ENCODE measurements around the gene KBTBD2. TPM values are rescaled to one million over a fixed set of nuclear protein-coding genes. Genes with fewer than 3 reads are reported as not detected.
A peak's percentile ranks its signal among the peaks of the same experiment; 100 is the strongest.
"Not testable (repeated sequence)": the region's sequence is repeated elsewhere in the genome, so short reads cannot be mapped to it uniquely, and the experiment has no call there.

Gene KBTBD2
- total RNA-seq, 1 donor from 2014 or later: 117 TPM

GRCh38 chr7:32894171-32894570, 2.6 kb upstream of the KBTBD2 start:
- no peak for DNase-seq (ENCODE audit: low spot score in 2 of 2)
- no peak for FAIRE-seq

DNA sequence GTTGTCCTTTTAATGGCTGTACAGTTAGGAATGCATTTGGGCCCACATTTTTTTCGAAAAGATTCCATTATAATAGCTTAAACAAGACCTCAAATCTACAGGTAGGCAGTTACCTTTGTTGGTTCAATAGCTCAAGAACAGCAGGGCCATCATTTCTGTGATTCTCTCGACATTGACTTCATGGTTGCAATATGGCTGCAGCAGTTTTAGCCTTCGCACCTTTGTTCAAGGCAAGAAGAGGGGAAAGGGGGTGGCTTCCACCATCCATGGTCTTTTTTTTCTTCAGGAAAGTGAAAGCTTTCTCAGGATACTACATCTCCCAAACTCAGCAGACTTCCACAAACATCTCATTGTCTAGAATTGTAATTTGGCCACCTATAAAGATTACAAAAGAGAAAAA, 2.2 kb upstream of the KBTBD2 start:
- DNase-seq (ENCODE audit: low spot score in 2 of 2) (no peak), FAIRE-seq (no peak)

DNA sequence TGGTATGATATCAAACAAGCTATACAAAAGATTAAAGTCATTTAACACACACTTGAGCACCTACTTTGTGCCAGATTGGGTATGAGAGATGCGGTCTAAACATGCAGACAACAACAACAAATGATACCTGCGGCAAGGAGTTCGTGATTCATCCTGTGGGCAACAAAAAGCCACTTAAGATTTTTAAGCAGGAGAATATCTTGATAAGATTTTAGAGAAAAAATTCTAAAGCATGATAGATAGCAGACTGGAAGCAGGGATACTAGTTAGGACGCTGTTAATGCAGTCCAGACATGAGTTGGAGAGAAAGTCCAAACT, 1.6 kb upstream of the KBTBD2 start:
- FAIRE-seq (no peak), DNase-seq (ENCODE audit: low spot score in 2 of 2) (no peak)

GRCh38 chr7:32892521-32893206, 1.1 kb upstream of the KBTBD2 start:
- FAIRE-seq: no peak
- no peak for DNase-seq (ENCODE audit: low spot score in 2 of 2)

GRCh38 chr7:32891800-32892520, 400 bp upstream of the KBTBD2 start:
- no peak for FAIRE-seq

DNA sequence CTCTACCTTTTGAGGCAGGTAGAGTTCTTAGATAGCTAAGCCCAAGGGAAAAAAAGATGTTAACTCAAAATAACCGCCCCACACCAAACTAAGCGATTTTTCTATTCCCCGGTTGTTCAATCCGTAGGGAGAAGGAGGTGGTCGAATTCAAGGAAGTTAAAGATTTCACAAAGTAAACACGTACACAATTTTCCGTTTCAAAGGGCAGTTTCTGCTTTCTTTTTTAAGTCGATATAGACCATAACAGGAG, 842 bp downstream of the KBTBD2 start:
- FAIRE-seq (no peak), DNase-seq (ENCODE audit: low spot score in 2 of 2) (no peak)

More at GRCh38 chr7:32891800-32892520, 400 bp upstream of the KBTBD2 start:
- peak; percentile 82 to 85 for DNase-seq (ENCODE audit: low spot score in 2 of 2)

GRCh38 chr7:32890010-32890792, 1.4 kb downstream of the KBTBD2 start:
- FAIRE-seq: no peak
- peak in 1 of 2 donors; percentile 33 for DNase-seq (ENCODE audit: low spot score in 2 of 2)

GRCh38 chr7:32888505-32888904, 3.1 kb downstream of the KBTBD2 start:
- FAIRE-seq (no peak), DNase-seq (ENCODE audit: low spot score in 2 of 2) (no peak)

GRCh38 chr7:32887395-32887794, 4.2 kb downstream of the KBTBD2 start:
- FAIRE-seq: no peak

GRCh38 chr7:32881074-32881982, 10.2 kb downstream of the KBTBD2 start:
- FAIRE-seq (no peak), DNase-seq (ENCODE audit: low spot score in 2 of 2) (no peak)

More at GRCh38 chr7:32887395-32887794, 4.2 kb downstream of the KBTBD2 start:
- DNase-seq (ENCODE audit: low spot score in 2 of 2): no peak

- no peak for DNase-seq (ENCODE audit: low spot score in 2 of 2)
- no peak for FAIRE-seq
Measured at GRCh38 chr7:32879460-32879859, 12.1 kb downstream of the KBTBD2 start.

- FAIRE-seq; DNase-seq (ENCODE audit: low spot score in 2 of 2): not testable (repeated sequence)
Measured at GRCh38 chr7:32878023-32878422, 13.5 kb downstream of the KBTBD2 start.

DNA sequence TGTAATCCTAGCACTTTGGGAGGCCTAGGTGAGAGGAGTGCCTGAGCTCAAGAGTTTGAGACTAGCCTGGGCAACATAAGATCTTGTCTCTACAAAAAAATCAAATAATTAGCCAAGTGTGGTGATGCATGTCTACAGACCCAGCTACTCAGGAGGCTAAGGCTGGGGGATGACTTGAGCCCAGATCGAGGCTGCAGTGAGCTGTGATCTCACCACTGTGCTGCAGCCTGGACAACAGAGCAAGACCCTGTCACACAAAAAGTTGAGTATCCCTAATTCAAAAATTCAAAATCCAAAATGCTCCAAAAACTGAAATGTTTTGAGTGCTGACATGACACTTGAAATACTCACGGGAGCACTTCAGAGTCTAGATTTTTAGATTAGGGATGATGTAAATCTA, 19.1 kb downstream of the KBTBD2 start:
- DNase-seq (ENCODE audit: low spot score in 2 of 2): no peak
- no peak for FAIRE-seq

- FAIRE-seq (no peak), DNase-seq (ENCODE audit: low spot score in 2 of 2) (no peak)
Measured at GRCh38 chr7:32871624-32872371, 19.8 kb downstream of the KBTBD2 start.

DNA sequence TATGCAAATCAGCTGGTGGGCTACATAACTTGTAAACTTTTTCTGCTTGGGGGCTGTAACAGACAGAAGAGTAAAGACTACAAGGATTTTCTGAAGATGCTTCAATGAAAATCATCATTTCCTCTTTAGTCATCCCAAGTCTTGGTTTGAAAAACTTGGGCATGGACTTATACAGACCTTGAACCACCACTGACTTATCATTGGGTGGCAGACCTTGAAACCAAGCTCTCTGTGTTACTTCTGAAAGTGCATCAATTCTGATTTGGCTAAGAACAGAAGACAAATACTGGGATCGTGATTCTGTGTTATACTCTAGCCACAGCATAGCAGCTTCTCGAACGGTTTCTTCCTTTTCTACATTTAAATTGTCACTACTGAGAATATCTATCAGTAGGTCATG, 21.3 kb downstream of the KBTBD2 start:
- DNase-seq (ENCODE audit: low spot score in 2 of 2): no peak
- FAIRE-seq: no peak

GRCh38 chr7:32869716-32870115, 21.8 kb downstream of the KBTBD2 start:
- DNase-seq (ENCODE audit: low spot score in 2 of 2): no peak

GRCh38 chr7:32868116-32868515, 23.4 kb downstream of the KBTBD2 start:
- no peak for DNase-seq (ENCODE audit: low spot score in 2 of 2)
- no peak for FAIRE-seq

More at GRCh38 chr7:32869716-32870115, 21.8 kb downstream of the KBTBD2 start:
- no peak for FAIRE-seq

GRCh38 chr7:32865448-32866030, 26.0 kb downstream of the KBTBD2 start:
- FAIRE-seq (no peak), DNase-seq (ENCODE audit: low spot score in 2 of 2) (no peak)

DNA sequence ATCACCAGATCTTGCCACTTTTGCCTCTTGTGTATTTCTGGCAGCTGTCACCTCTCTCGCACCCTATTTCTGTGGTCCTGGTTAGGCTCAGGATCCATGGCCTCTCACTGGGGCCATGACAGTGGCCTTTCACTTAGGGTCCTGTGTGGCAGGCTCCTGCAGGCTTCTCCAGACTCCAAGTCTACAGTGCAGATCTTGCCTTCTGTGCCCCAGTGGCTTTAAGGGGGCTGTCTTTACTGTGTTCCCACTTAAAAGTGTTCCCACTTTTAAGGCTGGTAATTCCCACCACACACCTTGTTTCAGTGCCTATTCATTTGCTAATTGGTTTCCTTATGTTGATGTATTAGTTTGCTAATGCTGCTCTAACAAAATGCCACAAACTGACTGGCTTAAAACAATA, 27.7 kb downstream of the KBTBD2 start:
- not testable (repeated sequence) for FAIRE-seq; DNase-seq (ENCODE audit: low spot score in 2 of 2)

All from frontal cortex (tissue), 4 donors.